A549 (cell line): ENCODE results near the gene PCARE. TPM values are rescaled to one million over a fixed set of nuclear protein-coding genes. Genes with fewer than 3 reads are reported as not detected.

Experiments used
- ATAC-seq, 2 experiments: fragments of 200-7000 bp in 1 of 2; fragments of >200 bp in 1 of 2; cut with Nextera tagmentation in 1 of 2; cut with Tn5 transposase in 1 of 2; 3 replicates each; pipeline versions ENCODE4 v1.8.0 to v1.9.1; 2018 to 2020; ENCODE audit warnings: mild to moderate bottlenecking in 1 of 2, moderate library complexity in 1 of 2
- CTCF ChIA-PET: fragments of 300-600 bp; sonication (Branson Sonifier 250); formaldehyde crosslinking; extraction: SDS; loops from one replicate; lab custom pipeline; 2021; ENCODE audit warnings: antibody characterized with exemption, inconsistent platforms; lab: Yijun Ruan, JAX
- POLR2A ChIA-PET: fragments of 350-600 bp; formaldehyde crosslinking; extraction: SDS; loops from one replicate; lab custom pipeline; 2021; ENCODE audit warnings: antibody characterized with exemption, inconsistent platforms; lab: Yijun Ruan, JAX
- DNase-seq, 2 experiments: peaks; one replicate each; pipeline versions ENCODE4 v3.0.0 to v3.0.0-alpha.2; 2011 to 2016; ENCODE audit warnings: low read depth in 1 of 2, low spot score in 1 of 2
- FAIRE-seq: peaks from 2 replicates; lab custom pipeline; 2011; peaks lifted over from hg19 to GRCh38; lab: Jason Lieb, UNC
- H3K27ac ChIP-seq, 2 experiments: fragments of >200 bp; sonication (Bioruptor Twin); formaldehyde crosslinking; 3 replicates each; pipeline ENCODE4 v1.5.1; 2016 to 2017
- H3K4me1 ChIP-seq: fragments of >200 bp; sonication (Bioruptor Twin); formaldehyde crosslinking; 3 replicates; pipeline ENCODE4 v1.6.1; 2016
- H3K4me2 ChIP-seq: fragments of >200 bp; sonication (Bioruptor Twin); formaldehyde crosslinking; 3 replicates; pipeline ENCODE4 v1.6.1; 2016
- H3K4me3 ChIP-seq: fragments of >200 bp; sonication (Bioruptor Twin); formaldehyde crosslinking; 3 replicates; pipeline ENCODE4 v1.5.1; 2016
- H3K9me3 ChIP-seq: fragments of >200 bp; sonication (Bioruptor Twin); formaldehyde crosslinking; 3 replicates; pipeline ENCODE4 v1.6.1; 2016
- CBX8 ChIP-seq: fragments of 200-600 bp; sonication (generic); IDR thresholded peaks from 2 replicates; pipeline ENCODE4 v1.6.1; 2016
- FOSB ChIP-seq: fragments of 250-450 bp; sonication (Bioruptor Pico); IDR thresholded peaks from 2 replicates; pipeline ENCODE4 v1.5.0; 2020; ENCODE audit warnings: mild to moderate bottlenecking, moderate library complexity
- FOSL2 ChIP-seq, 2 experiments: fragments of 450-650 bp in 1 of 2; fragments of >200 bp in 1 of 2; sonication (Bioruptor Twin) in 1 of 2; formaldehyde crosslinking; IDR thresholded peaks; 2 replicates each; pipeline versions ENCODE4 v1.5.0 to v1.6.1; 2016 to 2020; ENCODE audit warnings: mild to moderate bottlenecking in 1 of 2, moderate library complexity in 1 of 2
- HDAC2 ChIP-seq: fragments of 200-600 bp; sonication (generic); IDR thresholded peaks from 2 replicates; pipeline ENCODE4 v1.6.1; 2016
- HEYL ChIP-seq: fragments of 250-450 bp; sonication (Bioruptor Pico); IDR thresholded peaks from 2 replicates; pipeline ENCODE4 v1.8.0; 2021; ENCODE audit warnings: mild to moderate bottlenecking, moderate library complexity
- HOXA7 ChIP-seq: fragments of 250-450 bp; sonication (Bioruptor Pico); IDR thresholded peaks from 2 replicates; pipeline ENCODE4 v1.5.0; 2020; ENCODE audit warnings: mild to moderate bottlenecking, moderate library complexity
- HOXB5 ChIP-seq: fragments of 250-450 bp; sonication (Bioruptor Pico); IDR thresholded peaks from 2 replicates; pipeline ENCODE4 v1.5.0; 2020; ENCODE audit warnings: mild to moderate bottlenecking, moderate library complexity
- KDM1A ChIP-seq: fragments of 200-600 bp; sonication (generic); IDR thresholded peaks from 2 replicates; pipeline ENCODE4 v1.6.1; 2016; ENCODE audit warnings: low read depth, mild to moderate bottlenecking
- NFE2L2 ChIP-seq: fragments of 150-350 bp; conservative IDR thresholded peaks from 2 replicates; pipeline ENCODE4 v1.6.1; 2014; ENCODE audit warnings: low read length
- NR3C1 ChIP-seq: fragments of >200 bp; sonication (Bioruptor Twin); formaldehyde crosslinking; IDR thresholded peaks from 3 replicates; pipeline ENCODE4 v1.6.1; 2017
- PBX3 ChIP-seq: IDR thresholded peaks from 2 replicates; pipeline ENCODE4 v1.6.1; 2012
- REST ChIP-seq: fragments of 200-600 bp; sonication (generic); IDR thresholded peaks from 2 replicates; pipeline ENCODE4 v1.6.1; 2016; ENCODE audit warnings: antibody characterized with exemption, mild to moderate bottlenecking, moderate library complexity
- RFX5 ChIP-seq: fragments of 450-650 bp; IDR thresholded peaks from 2 replicates; pipeline ENCODE4 v1.7.1; 2014; ENCODE audit warnings: antibody characterized with exemption, mild to moderate bottlenecking, moderate library complexity
- TFCP2L1 ChIP-seq: fragments of 250-450 bp; sonication (Bioruptor Pico); IDR thresholded peaks from 2 replicates; pipeline ENCODE4 v1.5.0; 2021; ENCODE audit warnings: mild to moderate bottlenecking
- ZSCAN20 ChIP-seq: fragments of 250-450 bp; sonication (Bioruptor Pico); IDR thresholded peaks from 2 replicates; pipeline ENCODE4 v1.8.0; 2022; ENCODE audit warnings: mild to moderate bottlenecking, moderate library complexity
- WGBS: methylation state at CpG from one replicate; pipeline ENCODE4 v1.1.6; 2017; ENCODE audit errors: missing lambda C conversion rate; 5-methylcytosine and 5-hydroxymethylcytosine counted together
- polyA plus RNA-seq, 4 experiments: library from polyadenylated mRNA; depleted of rRNA in 3 of 4; stranded (reverse); fragments of >200 nt; fragmentation: RNase III in 1 of 4; extraction: RNeasy Plus Mini Kit Qiagen cat#74134 plus additional on column Dnase treatment in 1 of 4; gene quantifications; 2 replicates in 3 of 4; 3 replicates in 1 of 4; pipeline ENCODE4 v1.2.3, GENCODE V29; 2011 to 2017

PCARE gene
- polyA plus RNA-seq, 2 of the 4 experiments (the other 2 are of a cell fraction), result not detected

GRCh38 chr2:29075894-29076705 is 1.8 kb upstream of the PCARE start:
- Histone ChIP-seq H3K9me3 (peaks cover 19% of the 10 kb centered on the region), H3K27ac (no peak overlapping the region), H3K4me2 (no peak overlapping the region), H3K4me1 (no peaks in the 10 kb centered on the region), H3K4me3 (no peak overlapping the region)
- 65% methylated on average over 14 of the region's 14 CpGs for WGBS
- ChIA-PET POLR2A (interaction anchor here (0.6 kb wide), 1 partner anchor 36 kb away, joined by 3 read pairs; no protein-coding TSS in a partner anchor), CTCF (interaction anchor here (0.7 to 2.1 kb wide), 6 partner anchors 8 to 266 kb away, joined by 3 to 7 read pairs (median 3); no protein-coding TSS in a partner anchor)
- DNase-seq (no peak), ATAC-seq (no peak), FAIRE-seq (no peak)
- TF ChIP-seq NFE2L2 (no peak), KDM1A (no peak)

DNA sequence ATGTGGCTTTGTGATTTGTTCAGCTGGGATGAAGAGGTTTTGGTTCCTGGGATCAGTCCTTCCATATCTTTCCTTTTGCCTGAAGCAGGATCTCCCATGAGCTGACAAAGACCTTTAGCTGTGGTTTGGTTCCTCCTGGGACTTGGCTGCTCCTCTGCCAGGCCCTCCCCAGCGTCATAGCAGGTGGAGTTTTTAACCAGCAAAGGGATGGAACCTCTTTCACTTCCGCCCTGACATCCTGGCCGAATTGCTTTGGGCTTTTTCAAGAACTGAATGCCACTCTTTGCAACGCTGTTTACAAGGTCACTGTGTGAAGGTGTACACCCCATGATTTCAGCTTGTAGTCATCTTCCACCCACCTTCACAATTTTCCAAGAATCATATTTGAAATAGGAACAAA is 390 bp downstream of the PCARE start:
- TF ChIP-seq FOSL2 (IDR thresholded peaks at IDR 0.05) (no peak), FOSL2 (CRISPR knock-in tag; IDR thresholded peaks at IDR 0.05) (no peak), HOXB5 (CRISPR knock-in tag) (no peak)
- Histone ChIP-seq H3K27ac (no peak overlapping the region), H3K4me3 (no peak overlapping the region), H3K9me3 (0 out of 3 replicates have a peak, but pooled peaks cover under 1% of the 10 kb centered on the region), H3K4me1 (no peaks in the 10 kb centered on the region), H3K4me2 (no peak overlapping the region)
- CTCF ChIA-PET, result interaction anchor here (1.0 to 2.1 kb wide), 2 partner anchors 10 to 122 kb away, joined by 3 to 7 read pairs; no protein-coding TSS in a partner anchor
- DNase-seq, result no peak
- no peak for ATAC-seq
- FAIRE-seq, result no peak
- 61% methylated on average over 4 of the region's 4 CpGs for WGBS
- POLR2A ChIA-PET, result no interaction called here

- Histone ChIP-seq H3K4me2 (no peak overlapping the region), H3K4me3 (no peak overlapping the region), H3K9me3 (no peaks in the 10 kb centered on the region), H3K4me1 (no peaks in the 10 kb centered on the region), H3K27ac (no peak overlapping the region)
- FAIRE-seq, result no peak
- DNase-seq, result no peak
- POLR2A ChIA-PET, result interaction anchor here (0.6 kb wide), 1 partner anchor 1079 kb away, joined by 4 read pairs; no protein-coding TSS in a partner anchor
- WGBS, result 60% methylated on average over 12 of the region's 12 CpGs
- CTCF ChIA-PET, result interaction anchor here (1.6 kb wide), 1 partner anchor 8 kb away, joined by 4 read pairs; no protein-coding TSS in a partner anchor
- ATAC-seq, result no peak
- TF ChIP-seq HEYL (CRISPR knock-in tag), result no peak
- TF ChIP-seq ZSCAN20 (CRISPR knock-in tag), result no peak
- TF ChIP-seq HOXA7 (CRISPR knock-in tag), result no peak
- no peak for TF ChIP-seq RFX5
- no peak for TF ChIP-seq CBX8
- no peak for TF ChIP-seq HDAC2
- no peak for TF ChIP-seq TFCP2L1
- no peak for TF ChIP-seq FOSB (CRISPR knock-in tag)
- TF ChIP-seq NR3C1, result no peak
- no peak for TF ChIP-seq HOXB5 (CRISPR knock-in tag)
- TF ChIP-seq PBX3, result no peak
- TF ChIP-seq REST, result no peak
Measured at GRCh38 chr2:29072971-29073725, 1.2 kb downstream of the PCARE start.
